Activated CD4-positive, alpha-beta T cell treated with anti-CD3 and anti-CD28 coated beads for 36 hours (primary cell): ENCODE measurements around the gene SLC25A3. TPM values are rescaled to one million over a fixed set of nuclear protein-coding genes. Genes with fewer than 3 reads are reported as not detected.
"Not testable (repeated sequence)": the region's sequence is repeated elsewhere in the genome, so short reads cannot be mapped to it uniquely, and the experiment has no call there.

Experiments
- ATAC-seq: fragments of 200-7000 bp; cut with Tn5 transposase; one replicate; pipeline ENCODE4 v1.10.0; 2021; ENCODE audit warnings: mild to moderate bottlenecking, moderate library complexity
- CTCF ChIA-PET: fragments of 350-600 bp; sonication (Branson Sonifier 250); formaldehyde crosslinking; loops from one replicate; lab custom pipeline; 2021; ENCODE audit warnings: antibody characterized with exemption; lab: Charles Lee
- POLR2A ChIA-PET: fragments of 350-600 bp; sonication (Branson Sonifier 250); formaldehyde crosslinking; loops from one replicate; lab custom pipeline; 2021; ENCODE audit warnings: antibody characterized with exemption, inconsistent platforms; lab: Charles Lee
- DNase-seq: peaks from one replicate; pipeline ENCODE4 v3.0.0-alpha.2; 2020
- H3K27ac Mint-ChIP-seq: one replicate; pipeline ENCODE4 v1.8.0; 2021; ENCODE audit warnings: mixed read lengths
- H3K27me3 Mint-ChIP-seq: one replicate; pipeline ENCODE4 v1.8.0; 2021; ENCODE audit warnings: mixed read lengths
- H3K36me3 Mint-ChIP-seq: one replicate; pipeline ENCODE4 v1.8.0; 2021; ENCODE audit warnings: low read depth, mixed read lengths
- H3K4me1 Mint-ChIP-seq: one replicate; pipeline ENCODE4 v1.8.0; 2021; ENCODE audit warnings: mixed read lengths
- H3K4me3 Mint-ChIP-seq: one replicate; pipeline ENCODE4 v1.8.0; 2021; ENCODE audit warnings: mild to moderate bottlenecking, moderate library complexity, mixed read lengths
- H3K9me3 Mint-ChIP-seq: one replicate; pipeline ENCODE4 v1.8.0; 2021; ENCODE audit warnings: low read depth, mixed read lengths
- intact Hi-C, 2 experiments: fragments of 100-400 bp; cut with DNase I in 1 of 2; cut with micrococcal nuclease in 1 of 2; formaldehyde crosslinking; loops; one replicate each; pipeline versions ENCODE4 v1.14.2 to v1.15.1; 2022 to 2024; cut with DNase I, micrococcal nuclease
- total RNA-seq, 2 experiments: library from RNA; stranded (reverse); gene quantifications; one replicate each; pipeline ENCODE4 v1.2.3, GENCODE V29; 2021

SLC25A3 gene
- total RNA-seq, 2 experiments from 2014 or later: 426 to 591 TPM

DNA sequence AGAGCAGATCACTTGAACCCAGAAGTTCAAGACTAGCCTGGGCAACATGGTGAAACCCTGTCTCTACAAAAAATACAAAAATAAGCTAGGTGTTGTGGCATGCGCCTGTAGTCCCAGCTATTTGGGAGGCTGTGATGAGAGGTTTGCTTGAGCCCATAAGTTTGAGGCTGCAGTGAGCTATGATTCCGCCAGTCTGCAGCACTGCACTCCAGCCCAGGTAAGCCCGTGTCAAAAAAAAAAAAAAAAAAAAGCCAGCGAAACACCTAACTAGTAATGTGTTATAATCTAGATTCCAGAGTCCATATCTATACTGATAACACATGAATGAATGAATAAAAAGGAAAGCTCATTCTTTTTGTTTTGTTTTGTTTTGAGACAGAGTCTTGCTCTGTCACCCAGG, 18.5 kb upstream of the SLC25A3 start:
- DNase-seq (no peak), ATAC-seq (no peak)
- intact Hi-C loops: no loop called here
- H3K36me3 Mint-ChIP-seq: no peaks in the 10 kb centered on the region
- no peaks in the 10 kb centered on the region for H3K4me1 Mint-ChIP-seq
- CTCF ChIA-PET: no interaction called here
- H3K27me3 Mint-ChIP-seq: peaks cover 2% of the 10 kb centered on the region
- POLR2A ChIA-PET: interaction anchor here (0.6 kb wide), 1 partner anchor 223 kb away, joined by 4 read pairs; no protein-coding TSS in a partner anchor
- no peak overlapping the region for H3K4me3 Mint-ChIP-seq
- H3K9me3 Mint-ChIP-seq: no peaks in the 10 kb centered on the region
- H3K27ac Mint-ChIP-seq: no peak overlapping the region

DNA sequence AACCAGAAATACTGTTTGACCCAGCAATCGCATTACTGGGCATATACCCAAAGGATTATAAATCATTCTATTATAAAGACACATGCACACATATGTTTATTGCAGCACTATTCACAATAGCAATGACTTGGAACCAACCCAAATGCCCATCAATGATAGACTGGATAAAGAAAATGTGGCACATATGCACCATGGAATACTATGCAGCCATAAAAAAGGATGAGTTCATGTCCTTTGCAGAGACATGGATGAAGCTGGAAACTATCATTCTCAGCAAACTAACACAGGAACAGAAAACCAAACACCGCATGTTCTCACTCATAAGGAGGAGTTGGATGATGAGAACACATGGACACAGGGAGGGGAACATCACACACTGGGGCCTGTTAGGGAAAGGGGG, 16.7 kb upstream of the SLC25A3 start:
- H3K4me1 Mint-ChIP-seq, DNase-seq, intact Hi-C loops, H3K27ac Mint-ChIP-seq, H3K36me3 Mint-ChIP-seq, H3K4me3 Mint-ChIP-seq, H3K27me3 Mint-ChIP-seq, H3K9me3 Mint-ChIP-seq, ATAC-seq: not testable (repeated sequence)
- ChIA-PET CTCF (interaction anchor here (1.4 to 2.2 kb wide), 2 partner anchors 10 kb away, joined by 5 to 11 read pairs; no protein-coding TSS in a partner anchor), POLR2A (interaction anchor here (0.6 kb wide), 1 partner anchor 185 kb away, joined by 3 read pairs; no protein-coding TSS in a partner anchor)

- Mint-ChIP-seq H3K27ac (no peak overlapping the region), H3K9me3 (no peaks in the 10 kb centered on the region), H3K4me1 (no peaks in the 10 kb centered on the region), H3K4me3 (no peak overlapping the region), H3K36me3 (no peaks in the 10 kb centered on the region), H3K27me3 (peaks cover 2% of the 10 kb centered on the region)
- no peak for DNase-seq
- intact Hi-C loops: no loop called here
- POLR2A ChIA-PET: no interaction called here
- ATAC-seq: no peak
- CTCF ChIA-PET: interaction anchor here (0.9 to 2.2 kb wide), 2 partner anchors 12 to 14 kb away, joined by 3 to 11 read pairs; no protein-coding TSS in a partner anchor
Observed at GRCh38 chr12:98578392-98578791, 15.1 kb upstream of the SLC25A3 start.

GRCh38 chr12:98578821-98579220, 14.7 kb upstream of the SLC25A3 start:
- DNase-seq: no peak
- ChIA-PET CTCF (interaction anchor here (0.7 to 2.2 kb wide), 3 partner anchors 12 to 74 kb away, joined by 3 to 11 read pairs (median 3); no protein-coding TSS in a partner anchor), POLR2A (no interaction called here)

DNA sequence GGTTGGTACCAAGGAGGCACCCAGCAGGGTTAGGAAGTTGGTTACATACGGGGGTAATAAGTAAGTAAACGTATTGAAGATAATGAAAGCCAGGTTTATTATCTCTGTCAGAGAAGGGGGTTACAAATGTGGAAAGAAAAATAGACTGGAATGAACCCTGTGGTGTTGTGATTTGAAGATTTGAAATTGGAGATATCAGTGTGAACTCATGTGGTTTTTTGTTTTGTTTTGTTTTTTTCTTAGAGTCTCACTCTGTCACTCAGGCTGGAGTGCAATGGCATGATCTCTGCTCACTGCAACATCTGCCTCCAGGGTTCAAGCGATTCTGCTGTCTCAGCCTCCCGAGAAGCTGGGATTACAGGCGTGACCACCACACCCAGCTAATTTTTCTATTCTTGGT, 14.1 kb upstream of the SLC25A3 start:
- no peak overlapping the region for H3K27ac Mint-ChIP-seq

More at GRCh38 chr12:98578821-98579220, 14.7 kb upstream of the SLC25A3 start:
- Mint-ChIP-seq H3K27ac (no peak overlapping the region), H3K27me3 (peaks cover 2% of the 10 kb centered on the region), H3K4me3 (no peak overlapping the region), H3K36me3 (no peaks in the 10 kb centered on the region), H3K9me3 (no peaks in the 10 kb centered on the region), H3K4me1 (no peaks in the 10 kb centered on the region)
- ATAC-seq: peak; percentile 44
- intact Hi-C loops: no loop called here

DNA sequence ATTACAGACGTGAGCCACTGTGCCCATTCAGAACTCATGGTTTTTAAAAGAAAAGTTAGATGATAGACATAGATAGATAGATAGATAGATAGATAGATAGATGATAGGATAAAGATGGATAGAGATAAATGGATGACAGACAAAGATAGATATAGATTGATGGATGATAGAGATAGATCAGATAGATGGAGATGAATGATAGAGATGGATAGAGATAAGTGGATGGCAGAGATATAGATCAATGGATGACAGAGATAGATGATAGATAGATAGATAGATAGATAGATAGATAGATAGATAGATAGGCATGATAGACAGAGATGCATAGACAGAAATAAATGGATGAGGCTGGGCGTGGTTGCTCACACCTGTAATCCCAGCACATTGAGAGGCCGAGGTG, 13.7 kb upstream of the SLC25A3 start:
- Mint-ChIP-seq H3K27me3 (peaks cover 2% of the 10 kb centered on the region), H3K4me3 (no peak overlapping the region), H3K36me3 (no peaks in the 10 kb centered on the region), H3K4me1 (no peaks in the 10 kb centered on the region), H3K9me3 (no peaks in the 10 kb centered on the region), H3K27ac (no peak overlapping the region)
- intact Hi-C loops: no loop called here
- ATAC-seq (no peak), DNase-seq (no peak)
- ChIA-PET POLR2A (no interaction called here), CTCF (interaction anchor here (0.7 to 2.3 kb wide), 2 partner anchors 14 to 73 kb away, joined by 3 to 11 read pairs; no protein-coding TSS in a partner anchor)

More for the DNA sequence above, 14.1 kb upstream of the SLC25A3 start:
- ATAC-seq (no peak), DNase-seq (no peak)
- no peaks in the 10 kb centered on the region for H3K9me3 Mint-ChIP-seq
- POLR2A ChIA-PET: no interaction called here
- CTCF ChIA-PET: interaction anchor here (0.7 to 2.3 kb wide), 3 partner anchors 13 to 73 kb away, joined by 3 to 11 read pairs (median 3); no protein-coding TSS in a partner anchor
- H3K27me3 Mint-ChIP-seq: peaks cover 2% of the 10 kb centered on the region
- H3K4me1 Mint-ChIP-seq: no peaks in the 10 kb centered on the region
- intact Hi-C loops: no loop called here
- no peak overlapping the region for H3K4me3 Mint-ChIP-seq
- no peaks in the 10 kb centered on the region for H3K36me3 Mint-ChIP-seq

DNA sequence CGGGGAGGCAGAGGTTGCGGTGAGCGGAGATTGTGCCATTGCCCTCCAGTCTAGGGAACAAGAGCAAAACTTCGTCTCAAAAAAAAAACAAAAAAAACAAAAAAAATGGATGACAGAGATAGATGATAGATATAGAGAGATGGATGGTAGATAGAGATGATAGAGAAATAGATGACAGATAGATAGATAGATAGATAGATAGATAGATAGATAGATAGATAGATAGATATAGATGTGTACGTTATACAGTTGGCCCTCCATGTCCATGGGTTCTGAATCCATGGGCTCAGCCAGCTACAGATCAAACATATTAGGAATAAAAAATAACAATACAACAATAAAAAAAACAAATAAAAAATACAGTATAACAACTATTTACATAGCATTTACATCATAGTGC, 12.8 kb upstream of the SLC25A3 start:
- CTCF ChIA-PET: interaction anchor here (1.1 to 2.3 kb wide), 2 partner anchors 10 to 14 kb away, joined by 3 to 11 read pairs; no protein-coding TSS in a partner anchor
- POLR2A ChIA-PET: no interaction called here
- peaks cover 2% of the 10 kb centered on the region for H3K27me3 Mint-ChIP-seq
- H3K4me1 Mint-ChIP-seq: no peaks in the 10 kb centered on the region
- H3K4me3 Mint-ChIP-seq: no peak overlapping the region
- no peak for ATAC-seq
- H3K27ac Mint-ChIP-seq: no peak overlapping the region
- intact Hi-C loops: no loop called here
- no peaks in the 10 kb centered on the region for H3K9me3 Mint-ChIP-seq
- no peaks in the 10 kb centered on the region for H3K36me3 Mint-ChIP-seq
- no peak for DNase-seq

DNA sequence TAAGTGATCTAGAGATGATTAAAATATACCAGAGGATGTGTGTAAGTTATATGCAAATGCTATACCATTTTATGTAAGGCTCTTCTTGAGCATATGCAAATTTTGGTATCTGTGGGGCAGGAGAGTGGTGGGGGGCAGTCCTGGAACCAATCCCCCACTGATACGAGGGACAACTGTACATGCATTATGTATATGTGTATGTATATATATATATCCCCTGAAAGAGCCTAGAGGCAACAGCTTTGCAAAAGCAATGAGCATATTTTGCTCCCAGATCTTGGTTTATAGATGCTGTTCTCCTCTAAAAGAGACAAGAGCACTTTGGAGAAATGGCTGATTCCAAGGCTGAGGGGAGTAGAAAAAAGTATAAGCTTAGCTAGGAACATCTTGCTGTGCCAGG, 12.4 kb upstream of the SLC25A3 start:
- Mint-ChIP-seq H3K9me3 (no peaks in the 10 kb centered on the region), H3K36me3 (no peaks in the 10 kb centered on the region), H3K27ac (no peak overlapping the region), H3K4me3 (no peak overlapping the region), H3K27me3 (peaks cover 2% of the 10 kb centered on the region), H3K4me1 (no peaks in the 10 kb centered on the region)
- ChIA-PET POLR2A (no interaction called here), CTCF (interaction anchor here (1.1 to 2.3 kb wide), 2 partner anchors 11 to 15 kb away, joined by 3 to 11 read pairs; no protein-coding TSS in a partner anchor)
- DNase-seq (no peak), ATAC-seq (no peak)
- intact Hi-C loops: no loop called here

- Mint-ChIP-seq H3K4me1 (no peaks in the 10 kb centered on the region), H3K27me3 (peaks cover 2% of the 10 kb centered on the region), H3K9me3 (no peaks in the 10 kb centered on the region), H3K27ac (no peak overlapping the region), H3K36me3 (no peaks in the 10 kb centered on the region), H3K4me3 (no peak overlapping the region)
- no peak for ATAC-seq
- DNase-seq: no peak
- POLR2A ChIA-PET: no interaction called here
- CTCF ChIA-PET: interaction anchor here (1.1 kb wide), 1 partner anchor 12 kb away, joined by 3 read pairs; no protein-coding TSS in a partner anchor
- intact Hi-C loops: no loop called here
Observed at GRCh38 chr12:98582093-98582492, 11.4 kb upstream of the SLC25A3 start.

- no peaks in the 10 kb centered on the region for H3K9me3 Mint-ChIP-seq
- no peaks in the 10 kb centered on the region for H3K4me1 Mint-ChIP-seq
- intact Hi-C loops: no loop called here
- DNase-seq (no peak), ATAC-seq (no peak)
- H3K4me3 Mint-ChIP-seq: no peak overlapping the region
- no peak overlapping the region for H3K27ac Mint-ChIP-seq
- H3K36me3 Mint-ChIP-seq: no peaks in the 10 kb centered on the region
- no peaks in the 10 kb centered on the region for H3K27me3 Mint-ChIP-seq
- ChIA-PET CTCF (interaction anchor here (0.6 to 1.8 kb wide), 2 partner anchors 20 to 171 kb away, joined by 3 to 6 read pairs; no protein-coding TSS in a partner anchor), POLR2A (no interaction called here)
Observed at GRCh38 chr12:98587084-98587483, 6.4 kb upstream of the SLC25A3 start.

DNA sequence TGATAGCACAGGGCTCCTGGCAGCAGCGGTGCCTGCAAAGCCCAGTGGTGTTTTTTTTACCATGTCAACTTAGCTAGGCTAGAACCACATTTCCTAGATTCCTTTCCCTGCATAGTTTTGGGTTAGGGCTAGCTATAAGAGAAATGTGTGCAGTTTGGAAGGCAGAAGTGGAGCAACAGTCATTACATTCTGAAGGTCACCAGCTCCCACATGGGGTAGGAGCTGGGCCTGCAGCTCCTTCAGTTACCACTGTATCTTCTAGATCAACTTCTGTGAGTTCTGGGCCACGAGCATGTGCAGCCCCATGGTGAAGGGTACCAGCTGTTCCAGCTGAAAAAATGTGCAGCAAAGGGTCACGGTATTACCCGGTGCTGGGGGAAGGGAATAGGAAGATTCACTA, 2.3 kb upstream of the SLC25A3 start:
- H3K4me3 Mint-ChIP-seq: no peak overlapping the region
- H3K4me1 Mint-ChIP-seq: peaks cover 15% of the 10 kb centered on the region
- H3K27ac Mint-ChIP-seq: peak overlapping the region; percentile 66
- no peaks in the 10 kb centered on the region for H3K9me3 Mint-ChIP-seq
- ATAC-seq: no peak
- ChIA-PET POLR2A (no interaction called here), CTCF (interaction anchor here (0.7 to 1.9 kb wide), 5 partner anchors 25 to 1605 kb away, joined by 3 to 11 read pairs (median 4); no protein-coding TSS in a partner anchor)
- intact Hi-C loops: loop anchor here in 1 of 2 experiments (5.0 to 10.0 kb wide), 2 partner anchors 46 to 1606 kb away; no protein-coding TSS in a partner anchor
- peaks cover 21% of the 10 kb centered on the region for H3K36me3 Mint-ChIP-seq
- DNase-seq: no peak
- H3K27me3 Mint-ChIP-seq: no peaks in the 10 kb centered on the region
